HG03575 (cell line): Measurements from ENCODE around the gene CSGALNACT2.
"Not testable (repeated sequence)": the region's sequence is repeated elsewhere in the genome, so short reads cannot be mapped to it uniquely, and the experiment has no call there.

Experiments used
- ATAC-seq: cut with Tn5 transposase; IDR thresholded peaks from one replicate; pipeline ENCODE4 v1.9.1; 2021; ENCODE audit not compliant: unreplicated experiment, insufficient number of reproducible peaks, low FRiP score; ENCODE audit errors: extremely low read depth

CSGALNACT2 gene, protein sequence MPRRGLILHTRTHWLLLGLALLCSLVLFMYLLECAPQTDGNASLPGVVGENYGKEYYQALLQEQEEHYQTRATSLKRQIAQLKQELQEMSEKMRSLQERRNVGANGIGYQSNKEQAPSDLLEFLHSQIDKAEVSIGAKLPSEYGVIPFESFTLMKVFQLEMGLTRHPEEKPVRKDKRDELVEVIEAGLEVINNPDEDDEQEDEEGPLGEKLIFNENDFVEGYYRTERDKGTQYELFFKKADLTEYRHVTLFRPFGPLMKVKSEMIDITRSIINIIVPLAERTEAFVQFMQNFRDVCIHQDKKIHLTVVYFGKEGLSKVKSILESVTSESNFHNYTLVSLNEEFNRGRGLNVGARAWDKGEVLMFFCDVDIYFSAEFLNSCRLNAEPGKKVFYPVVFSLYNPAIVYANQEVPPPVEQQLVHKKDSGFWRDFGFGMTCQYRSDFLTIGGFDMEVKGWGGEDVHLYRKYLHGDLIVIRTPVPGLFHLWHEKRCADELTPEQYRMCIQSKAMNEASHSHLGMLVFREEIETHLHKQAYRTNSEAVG

DNA sequence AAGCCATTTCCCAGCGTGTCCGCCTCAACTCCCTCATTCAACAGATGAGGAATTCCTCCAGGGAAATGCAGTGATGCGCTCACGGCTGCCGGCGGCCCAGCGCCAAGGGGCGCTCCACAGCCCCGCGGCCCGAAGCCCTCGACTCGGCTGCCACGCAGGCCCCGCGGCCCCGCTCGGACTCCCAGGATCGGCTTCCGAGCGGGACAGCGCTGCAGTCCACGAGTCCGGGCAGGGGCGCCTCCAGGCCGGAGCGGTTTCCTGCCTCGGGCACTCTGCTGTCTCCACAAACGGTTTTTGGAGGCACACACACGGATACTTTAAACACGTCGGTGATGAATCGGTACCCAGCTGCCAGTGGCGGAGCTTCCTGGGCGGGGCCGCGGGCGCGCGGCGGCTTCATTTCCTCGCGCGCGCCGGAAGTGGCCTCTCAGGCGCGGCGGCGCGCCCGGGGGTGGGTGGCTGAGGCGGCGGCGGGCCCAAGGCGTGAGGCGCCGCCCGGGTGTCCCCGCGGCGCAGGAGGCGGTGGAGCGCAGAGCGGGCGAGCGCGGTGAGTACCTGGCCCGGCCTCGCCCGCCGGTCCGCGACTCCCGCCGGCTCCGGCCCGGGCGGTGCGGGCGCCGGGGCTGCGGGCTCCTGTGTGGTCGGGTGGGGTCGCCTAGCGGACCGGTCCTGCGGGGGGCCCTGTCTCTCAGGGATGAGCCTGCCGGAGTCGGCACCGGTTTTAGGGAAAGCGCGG is at the start of gene CSGALNACT2:
TSS of gene CSGALNACT2 (plus strand) at position 425 of the 736 bp plus-strand sequence. CDS start 16,705 bp downstream, outside the sequence.
- no peak for ATAC-seq

DNA sequence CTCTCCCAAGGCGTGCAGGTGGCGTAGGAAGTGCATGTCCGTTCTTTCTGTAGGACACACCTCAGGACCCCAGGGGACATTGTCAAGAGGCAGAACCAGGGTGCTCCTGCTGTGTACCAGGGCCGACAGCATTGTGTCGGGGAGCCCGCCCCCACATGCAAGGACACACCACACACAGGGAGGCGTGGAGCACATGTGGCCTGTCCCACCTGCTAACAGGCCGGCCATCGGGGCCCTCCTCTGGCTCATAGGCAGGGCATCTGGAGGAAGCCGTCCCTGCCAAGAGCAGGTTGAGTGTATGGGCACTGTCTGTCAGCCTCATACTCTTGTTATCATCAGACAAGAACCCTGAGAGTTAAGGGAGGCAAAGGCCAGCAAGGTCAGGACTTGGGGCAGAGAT is 48.7 kb upstream of the CSGALNACT2 start:
- no peak for ATAC-seq

DNA sequence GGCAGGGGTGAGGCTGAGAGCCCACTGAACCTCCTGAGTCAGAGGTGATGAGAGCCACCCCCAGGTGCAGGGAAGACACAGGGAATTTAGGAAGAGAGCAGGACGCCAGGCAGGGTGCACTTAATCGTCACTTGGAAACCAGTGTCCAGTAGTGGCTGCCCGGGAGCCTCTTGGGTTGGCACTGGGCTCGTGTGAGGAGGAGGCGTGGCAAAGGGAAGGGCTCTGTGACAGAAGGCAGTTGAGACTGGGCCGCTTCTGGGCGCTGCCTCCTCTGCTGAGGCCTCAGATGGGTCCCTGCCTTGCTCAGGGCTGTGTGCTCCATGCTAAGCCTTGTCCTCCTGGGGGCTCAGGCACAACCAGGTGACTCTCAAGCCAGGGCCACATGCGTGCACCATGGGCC is 48.1 kb upstream of the CSGALNACT2 start:
- no peak for ATAC-seq

DNA sequence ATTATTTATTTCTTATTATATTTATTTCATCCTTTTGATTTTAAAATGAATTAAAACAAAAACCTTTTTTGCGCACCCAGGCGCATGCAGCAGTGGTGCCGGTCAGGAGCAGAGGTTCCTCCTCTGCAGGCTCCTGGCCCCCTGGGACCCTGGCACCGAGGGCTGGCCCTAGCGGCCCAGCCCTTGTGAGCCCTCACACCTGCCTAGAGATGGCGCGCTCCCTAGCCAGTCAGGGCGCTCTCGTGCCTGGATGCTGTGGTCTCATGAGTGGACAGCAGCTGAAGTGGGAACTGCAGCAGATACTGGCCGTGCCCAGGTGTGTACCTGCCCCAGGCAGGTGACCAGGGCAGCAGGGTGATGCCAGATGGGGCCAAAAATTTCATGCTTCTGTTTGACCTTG is 47.6 kb upstream of the CSGALNACT2 start:
- no peak for ATAC-seq

DNA sequence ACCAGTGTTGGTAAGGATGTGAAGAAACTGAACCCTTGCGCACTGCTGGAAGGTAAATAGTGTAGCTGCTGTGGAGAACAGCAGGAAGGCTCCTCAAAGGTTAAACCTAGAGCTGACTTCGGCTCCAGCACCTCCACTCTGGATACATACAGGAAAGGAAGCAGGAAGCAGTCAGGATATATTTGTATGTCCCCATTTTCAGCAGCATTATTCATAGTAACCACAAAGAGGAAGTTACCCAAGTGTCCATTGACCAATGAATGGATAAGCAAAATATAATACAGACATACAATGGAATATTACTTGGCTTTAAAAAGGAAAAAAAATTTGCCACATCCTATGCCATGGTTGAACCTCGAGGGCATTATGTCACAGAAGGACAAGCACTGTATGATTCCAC is 46.4 kb upstream of the CSGALNACT2 start:
- no peak for ATAC-seq

DNA sequence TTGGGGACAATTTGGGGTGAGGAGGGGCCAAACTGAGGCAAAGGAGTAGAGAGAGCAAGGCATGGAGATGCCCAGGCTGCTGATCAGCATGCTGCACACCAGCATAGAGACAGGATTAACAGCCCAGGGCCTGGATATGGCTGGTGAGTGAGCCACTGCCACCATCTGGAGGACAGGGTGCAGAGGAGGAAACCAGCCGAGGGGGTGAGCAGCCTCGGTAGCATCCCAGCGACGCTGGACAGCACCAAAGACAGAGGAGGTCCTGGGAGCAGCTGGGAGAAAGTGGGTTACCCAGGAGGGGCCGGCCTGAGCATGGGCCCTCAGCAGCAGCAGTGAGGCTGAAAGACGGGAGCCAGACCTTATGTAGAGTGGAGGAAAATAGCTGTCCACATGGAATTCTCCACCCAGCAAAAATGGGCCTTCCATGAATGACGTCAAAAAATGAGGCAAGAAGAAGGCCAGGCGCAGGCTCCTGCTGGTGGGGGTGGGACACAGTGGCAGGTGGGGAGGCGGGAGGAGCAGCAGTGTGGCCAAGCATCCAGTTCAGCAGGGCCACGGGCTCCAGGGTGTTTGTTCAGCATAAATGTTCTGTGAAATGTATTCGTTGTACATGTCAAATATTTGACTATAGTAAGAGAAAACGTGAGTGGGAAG is 44.7 kb upstream of the CSGALNACT2 start:
- no peak for ATAC-seq

DNA sequence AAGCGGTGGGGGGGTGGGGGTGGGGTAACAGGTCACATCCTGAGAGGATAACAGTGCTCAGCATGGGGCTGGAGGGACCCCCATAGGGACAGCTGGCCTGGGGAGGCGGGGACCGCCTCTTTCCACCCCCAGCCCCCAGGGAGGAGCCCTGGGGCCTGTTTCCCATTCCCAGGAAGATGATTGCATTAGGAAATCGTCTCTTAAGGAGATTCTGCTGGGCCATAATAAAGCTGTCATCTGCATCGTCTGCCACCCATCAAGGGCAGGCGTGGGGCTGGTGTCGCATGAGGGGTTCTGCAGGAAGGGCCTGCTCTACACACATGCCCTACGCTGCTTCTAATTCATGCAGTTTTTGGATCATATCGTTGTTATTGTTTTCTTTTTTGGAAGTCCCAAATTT is 44.2 kb upstream of the CSGALNACT2 start:
- no peak for ATAC-seq

DNA sequence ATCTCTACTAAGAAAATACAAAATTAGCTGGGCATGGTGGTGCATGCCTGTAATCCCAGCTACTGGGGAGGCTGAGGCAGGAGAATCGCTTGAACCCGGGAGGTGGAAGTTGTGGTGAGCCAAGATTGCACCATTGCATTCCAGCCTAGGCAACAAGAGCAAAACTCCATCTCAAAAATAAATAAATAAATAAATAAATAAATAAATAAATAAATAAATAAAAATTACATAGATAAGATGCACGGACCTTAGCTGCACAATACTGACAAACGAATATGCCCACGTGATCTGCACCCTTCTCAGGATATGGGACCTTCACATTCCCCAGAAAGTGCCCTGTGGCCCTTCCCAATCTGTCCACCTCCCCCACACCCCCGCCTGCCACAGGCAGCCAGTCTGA is 38.9 kb upstream of the CSGALNACT2 start:
- not testable (repeated sequence) for ATAC-seq

DNA sequence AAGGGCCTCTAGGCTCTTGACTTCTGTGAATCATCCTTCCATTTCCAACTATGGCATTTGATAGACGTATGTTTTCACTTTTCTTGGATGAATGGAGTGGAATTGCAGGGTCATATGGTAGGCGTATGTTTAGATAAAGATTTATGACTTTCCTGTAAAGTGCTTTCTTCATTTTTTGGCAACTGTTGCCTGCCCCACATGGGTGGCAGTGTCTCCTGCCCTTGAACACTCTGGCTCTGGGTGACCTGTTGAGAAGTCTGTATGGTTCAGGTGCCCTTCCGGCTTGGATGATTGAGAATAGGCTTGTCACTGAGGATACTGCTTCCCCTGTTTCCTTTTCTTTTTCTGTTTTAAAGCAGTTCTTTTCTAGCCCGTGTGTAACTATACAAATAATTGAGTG is 38.3 kb upstream of the CSGALNACT2 start:
- no peak for ATAC-seq

DNA sequence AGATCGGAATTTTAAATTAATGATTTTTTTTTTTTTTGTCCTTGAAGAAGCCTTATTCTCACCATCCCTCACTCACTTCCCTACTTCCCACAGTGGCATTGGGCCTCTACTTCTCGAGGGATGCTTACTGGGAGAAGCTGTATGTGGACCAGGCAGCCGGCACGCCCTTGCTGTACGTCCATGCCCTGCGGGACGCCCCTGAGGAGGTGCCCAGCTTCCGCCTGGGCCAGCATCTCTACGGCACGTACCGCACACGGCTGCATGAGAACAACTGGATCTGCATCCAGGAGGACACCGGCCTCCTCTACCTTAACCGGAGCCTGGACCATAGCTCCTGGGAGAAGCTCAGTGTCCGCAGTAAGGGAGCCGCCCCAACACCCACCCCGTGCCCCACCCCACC is 37.9 kb upstream of the CSGALNACT2 start:
- no peak for ATAC-seq

DNA sequence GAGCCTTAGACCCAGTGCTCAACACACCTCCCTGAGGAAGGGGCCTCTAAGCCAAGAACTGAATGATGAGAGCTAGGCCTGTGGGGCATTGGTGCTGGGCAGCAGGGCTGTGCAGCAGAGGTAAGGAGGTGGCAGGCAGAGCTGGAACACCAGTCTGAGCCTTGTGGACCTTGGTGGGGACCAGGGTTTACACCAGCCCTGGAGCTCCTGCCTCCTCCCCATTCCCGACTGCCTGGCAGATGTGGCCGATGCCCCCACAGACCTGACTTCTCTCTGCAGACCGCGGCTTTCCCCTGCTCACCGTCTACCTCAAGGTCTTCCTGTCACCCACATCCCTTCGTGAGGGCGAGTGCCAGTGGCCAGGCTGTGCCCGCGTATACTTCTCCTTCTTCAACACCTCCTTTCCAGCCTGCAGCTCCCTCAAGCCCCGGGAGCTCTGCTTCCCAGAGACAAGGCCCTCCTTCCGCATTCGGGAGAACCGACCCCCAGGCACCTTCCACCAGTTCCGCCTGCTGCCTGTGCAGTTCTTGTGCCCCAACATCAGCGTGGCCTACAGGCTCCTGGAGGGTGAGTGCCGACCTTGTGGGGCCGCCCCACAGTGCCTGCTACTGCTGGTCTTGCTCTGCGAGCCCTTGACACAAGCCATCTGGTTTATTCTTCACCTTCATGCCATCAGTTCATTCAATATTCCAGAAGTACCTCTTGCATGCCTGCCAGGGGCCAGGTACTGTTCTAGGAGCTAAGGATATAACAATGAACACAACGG is 36.0 kb upstream of the CSGALNACT2 start:
- no peak for ATAC-seq

DNA sequence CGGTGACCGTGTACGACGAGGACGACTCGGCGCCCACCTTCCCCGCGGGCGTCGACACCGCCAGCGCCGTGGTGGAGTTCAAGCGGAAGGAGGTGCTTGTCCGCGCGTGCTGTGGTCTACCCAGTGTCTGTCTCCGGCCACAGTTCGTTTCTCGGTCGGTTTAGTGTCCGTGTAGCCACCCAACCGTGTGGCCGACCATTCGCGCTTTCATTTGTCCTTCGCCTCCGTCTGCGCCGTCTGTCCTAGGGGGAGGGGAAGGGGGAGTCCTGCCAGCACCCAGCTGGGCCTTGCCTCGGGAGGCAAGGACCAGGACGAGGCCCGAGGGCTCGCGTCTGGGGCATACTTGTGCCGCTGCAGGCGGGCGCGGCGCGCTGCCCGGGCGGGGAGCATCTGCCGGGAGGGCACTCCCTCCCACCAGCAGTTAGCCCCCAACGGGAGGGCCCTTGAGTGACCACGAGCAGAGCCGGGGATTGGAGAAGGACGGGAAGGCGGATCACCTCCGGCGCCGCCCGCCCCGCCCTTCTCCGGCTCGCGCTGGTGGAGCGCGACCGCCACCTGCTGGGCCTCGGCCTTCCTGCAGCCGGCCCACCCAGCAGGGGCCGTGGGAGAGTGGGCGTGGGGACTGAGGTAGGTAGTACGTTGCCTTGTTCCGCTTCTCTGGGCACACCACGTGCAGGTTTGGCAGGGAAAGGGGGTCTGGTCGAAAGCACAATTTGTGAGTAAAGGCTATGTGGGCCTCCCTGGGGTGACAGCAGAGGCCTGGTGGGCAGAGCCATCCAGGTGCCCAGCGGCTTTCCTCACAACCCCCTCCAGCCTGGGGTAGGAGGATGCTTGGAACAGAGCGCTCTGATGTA is 32.9 kb upstream of the CSGALNACT2 start:
- no peak for ATAC-seq

DNA sequence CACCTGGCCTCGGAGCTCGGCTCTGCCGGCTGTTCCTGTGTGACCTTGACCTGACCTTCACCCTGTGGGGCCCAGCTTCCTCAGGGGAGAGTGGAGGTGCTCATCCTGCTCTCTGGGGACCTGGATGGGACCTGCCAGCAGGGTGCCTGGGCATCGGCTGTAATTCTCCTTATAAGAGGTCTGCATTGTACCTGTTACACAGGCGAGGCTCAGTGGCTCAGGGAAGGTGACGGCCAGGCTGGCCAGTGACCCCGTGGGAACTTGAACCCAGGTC is 32.4 kb upstream of the CSGALNACT2 start:
- ATAC-seq, result no peak

DNA sequence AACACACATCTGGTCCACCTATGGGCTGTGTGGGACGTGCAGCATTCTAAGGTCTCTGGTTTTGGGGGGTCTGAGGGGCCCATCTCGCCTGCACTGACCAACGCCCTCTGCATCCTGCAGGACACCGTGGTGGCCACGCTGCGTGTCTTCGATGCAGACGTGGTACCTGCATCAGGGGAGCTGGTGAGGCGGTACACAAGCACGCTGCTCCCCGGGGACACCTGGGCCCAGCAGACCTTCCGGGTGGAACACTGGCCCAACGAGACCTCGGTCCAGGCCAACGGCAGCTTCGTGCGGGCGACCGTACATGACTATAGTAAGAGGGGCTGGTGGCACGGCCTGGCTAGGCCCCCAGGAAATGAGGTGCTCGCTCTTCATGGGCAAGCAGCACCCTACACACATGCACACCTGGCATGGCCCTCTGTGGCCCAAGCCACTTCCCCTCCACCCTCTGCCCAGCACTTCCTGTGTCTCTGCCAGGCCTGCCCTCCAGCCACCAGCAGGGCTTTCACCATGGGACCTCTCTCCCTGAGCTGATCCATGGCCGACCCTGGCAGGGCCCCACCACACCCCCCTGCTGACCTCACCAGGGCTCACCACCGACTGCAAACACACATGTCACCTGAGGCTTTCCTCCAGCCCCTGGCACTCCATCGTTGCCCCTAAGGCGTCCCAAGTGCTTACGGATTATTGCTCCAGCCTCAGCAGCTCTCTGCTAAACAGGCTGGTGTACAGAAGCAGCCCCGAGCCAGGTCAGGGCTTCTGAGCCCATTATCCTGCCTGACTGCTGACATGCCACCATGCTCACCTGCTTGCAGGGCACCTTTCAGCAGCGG is 31.8 kb upstream of the CSGALNACT2 start:
- ATAC-seq, result no peak

DNA sequence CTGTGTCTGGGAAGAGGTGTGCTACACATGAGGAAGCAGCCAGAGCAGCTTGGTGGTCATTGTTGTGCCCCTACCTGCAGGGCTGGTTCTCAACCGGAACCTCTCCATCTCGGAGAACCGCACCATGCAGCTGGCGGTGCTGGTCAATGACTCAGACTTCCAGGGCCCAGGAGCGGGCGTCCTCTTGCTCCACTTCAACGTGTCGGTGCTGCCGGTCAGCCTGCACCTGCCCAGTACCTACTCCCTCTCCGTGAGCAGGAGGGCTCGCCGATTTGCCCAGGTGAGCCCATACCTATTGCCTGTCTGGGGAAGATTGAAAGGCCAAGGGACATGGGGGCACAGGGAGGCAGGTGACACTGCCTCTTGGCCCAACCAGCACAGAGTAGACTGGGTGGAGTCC is 29.3 kb upstream of the CSGALNACT2 start:
- ATAC-seq, result no peak

DNA sequence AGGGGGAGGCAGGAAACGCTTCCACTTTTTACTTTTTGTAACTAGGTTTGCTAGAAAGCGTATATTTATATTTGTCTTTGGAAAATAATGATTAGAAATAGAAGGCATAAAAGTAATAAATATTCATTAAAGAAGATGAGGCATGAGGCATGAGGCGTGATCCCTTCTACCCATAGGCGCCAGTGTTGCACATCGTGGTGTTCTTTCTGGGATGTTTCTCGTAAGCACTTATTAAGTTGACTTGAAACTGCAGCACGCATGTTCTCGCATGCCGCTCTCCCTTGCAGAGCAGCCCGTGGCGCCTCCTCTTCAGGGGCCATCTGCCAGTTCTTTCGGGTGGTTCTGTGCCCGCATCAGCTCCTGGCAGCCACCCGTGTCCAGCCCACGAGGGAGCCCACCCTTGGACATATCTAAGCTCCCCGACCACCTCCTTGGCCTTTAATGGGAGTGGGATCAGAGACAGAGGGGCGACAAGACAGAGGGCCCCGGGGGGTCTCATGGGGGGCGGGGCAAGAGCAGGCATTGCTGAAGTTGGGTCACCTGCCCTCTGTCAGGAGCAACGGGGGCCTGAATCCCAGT is 28.5 kb upstream of the CSGALNACT2 start:
- no peak for ATAC-seq

DNA sequence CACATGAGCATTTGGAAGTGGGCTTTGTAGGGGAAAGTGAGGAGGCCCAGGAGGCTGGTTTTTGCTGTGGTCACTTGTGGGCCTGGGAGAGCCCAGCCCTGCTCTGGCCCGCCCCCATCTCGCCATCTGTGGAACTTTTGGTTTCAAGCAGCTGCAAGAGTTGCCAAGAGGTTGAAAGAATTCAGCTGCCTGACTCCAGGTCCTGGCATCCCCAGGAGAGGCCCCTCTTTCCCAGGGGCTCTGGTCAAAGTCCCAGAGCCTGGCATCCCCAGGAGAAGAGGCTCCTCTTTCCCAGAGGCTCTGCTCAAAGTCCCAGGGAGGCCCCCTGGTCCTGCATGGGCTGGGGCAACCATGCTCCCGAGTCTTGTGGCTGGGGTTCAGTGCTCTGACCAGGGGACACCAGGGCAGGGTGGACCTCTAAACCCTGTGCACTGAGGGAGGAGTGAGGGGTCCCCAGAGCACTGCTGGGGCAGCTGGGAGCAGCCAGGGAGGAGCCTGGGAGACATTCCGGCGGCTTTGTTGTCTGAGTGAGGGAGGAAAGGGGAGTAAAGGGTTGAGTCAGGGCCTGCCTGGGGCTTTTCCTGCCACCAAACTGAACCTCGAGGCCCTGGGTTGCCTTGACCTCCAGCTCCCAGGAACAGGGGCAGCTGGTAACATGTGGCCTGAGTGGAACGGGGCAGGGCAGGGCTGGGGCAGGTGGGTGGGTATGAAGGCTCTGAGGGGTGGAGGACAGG is 27.7 kb upstream of the CSGALNACT2 start:
- ATAC-seq, result no peak
